CD14-positive monocyte (primary cell): Measurements from ENCODE around the gene CLCNKB. TPM values are rescaled to one million over a fixed set of nuclear protein-coding genes. Genes with fewer than 3 reads are reported as not detected.
"Not testable (repeated sequence)": the region's sequence is repeated elsewhere in the genome, so short reads cannot be mapped to it uniquely, and the experiment has no call there.

Experiments used
- DNase-seq, 3 donors: peaks; one replicate each; pipeline ENCODE4 v3.0.0-alpha.2; 2011 to 2022
- H2AFZ ChIP-seq: 2 replicates; pipeline ENCODE4 v1.6.0; 2012; ENCODE audit warnings: mild to moderate bottlenecking, low read depth, low read length, inconsistent platforms; ENCODE audit not compliant: insufficient read depth, poor library complexity, severe bottlenecking
- H3K27ac ChIP-seq, 2 donors: 1 replicate in 1 of 2; 2 replicates in 1 of 2; pipeline ENCODE4 v1.5.1; 2012 to 2013; ENCODE audit warnings: low read length in 2 of 2, control low read depth in 1 of 2, inconsistent platforms in 1 of 2, low read depth in 1 of 2, mild to moderate bottlenecking in 1 of 2
- H3K27me3 ChIP-seq, 2 donors: one replicate each; pipeline versions ENCODE4 v1.6.0 to v1.6.1; 2011 to 2013; ENCODE audit warnings: low read length in 2 of 2; ENCODE audit not compliant: control insufficient read depth in 2 of 2, insufficient read depth in 2 of 2
- H3K36me3 ChIP-seq, 2 donors: replicated peaks in 1 of 2; 1 replicate in 1 of 2; 2 replicates in 1 of 2; pipeline versions ENCODE4 v1.5.1 to v1.6.1; 2012 to 2013; ENCODE audit warnings: low read length in 2 of 2, control low read depth in 1 of 2, inconsistent platforms in 1 of 2, mild to moderate bottlenecking in 1 of 2; ENCODE audit not compliant: insufficient read depth in 2 of 2, control insufficient read depth in 1 of 2
- H3K4me1 ChIP-seq, 2 donors: 1 replicate in 1 of 2; 2 replicates in 1 of 2; pipeline versions ENCODE4 v1.5.1 to v1.6.1; 2012 to 2013; ENCODE audit warnings: low read length in 2 of 2, control low read depth in 1 of 2, inconsistent platforms in 1 of 2, mild to moderate bottlenecking in 1 of 2, moderate library complexity in 1 of 2; ENCODE audit not compliant: insufficient read depth in 2 of 2, control insufficient read depth in 1 of 2
- H3K4me2 ChIP-seq: replicated peaks from 2 replicates; pipeline ENCODE3; 2012; ENCODE audit warnings: low read length, moderate library complexity, mild to moderate bottlenecking; ENCODE audit not compliant: poor library complexity, severe bottlenecking; ENCODE audit errors: extremely low read depth
- H3K4me3 ChIP-seq, 3 experiments: fragments of 200-600 bp in 1 of 3; sonication (generic) in 1 of 3; replicated peaks in 1 of 3; 1 replicate in 2 of 3; 2 replicates in 1 of 3; pipeline ENCODE4 v1.5.1; 2011 to 2013; ENCODE audit warnings: low read length in 3 of 3, mild to moderate bottlenecking in 3 of 3, control low read depth in 2 of 3, low read depth in 2 of 3, inconsistent platforms in 1 of 3, moderate library complexity in 1 of 3
- H3K79me2 ChIP-seq: 2 replicates; pipeline ENCODE4 v1.6.0; 2012; ENCODE audit warnings: mild to moderate bottlenecking, control low read depth, inconsistent platforms, low read length, moderate library complexity; ENCODE audit not compliant: insufficient read depth
- H3K9ac ChIP-seq: 2 replicates; pipeline ENCODE4 v1.6.0; 2017; ENCODE audit warnings: low read length, mild to moderate bottlenecking; ENCODE audit not compliant: insufficient read depth, poor library complexity, severe bottlenecking
- H3K9me3 ChIP-seq, 2 donors: replicated peaks in 1 of 2; 1 replicate in 1 of 2; 2 replicates in 1 of 2; pipeline versions ENCODE4 v1.5.1 to v1.6.1; 2012 to 2013; ENCODE audit warnings: low read length in 2 of 2, control low read depth in 1 of 2; ENCODE audit not compliant: control insufficient read depth in 1 of 2, insufficient read depth in 1 of 2
- H4K20me1 ChIP-seq: 2 replicates; pipeline ENCODE4 v1.6.0; 2012; ENCODE audit warnings: mild to moderate bottlenecking, low read length, control low read depth, moderate library complexity; ENCODE audit not compliant: insufficient read depth
- H3K27ac Mint-ChIP-seq, 7 donors: one replicate each; pipeline ENCODE4 v1.8.0; 2020; ENCODE audit warnings: mild to moderate bottlenecking in 7 of 7, mixed read lengths in 7 of 7, moderate library complexity in 6 of 7, inconsistent platforms in 2 of 7
- H3K27me3 Mint-ChIP-seq, 3 donors: one replicate each; pipeline ENCODE4 v1.8.0; 2021 to 2022; ENCODE audit warnings: low read depth in 3 of 3, mild to moderate bottlenecking in 3 of 3, mixed read lengths in 3 of 3, moderate library complexity in 3 of 3, inconsistent platforms in 1 of 3
- H3K36me3 Mint-ChIP-seq, 2 donors: one replicate each; pipeline ENCODE4 v1.8.0; 2020; ENCODE audit warnings: mixed read lengths in 2 of 2, inconsistent platforms in 1 of 2, mild to moderate bottlenecking in 1 of 2
- H3K4me1 Mint-ChIP-seq: one replicate; pipeline ENCODE4 v1.8.0; 2020; ENCODE audit warnings: mild to moderate bottlenecking, mixed read lengths
- H3K4me3 Mint-ChIP-seq, 2 donors: one replicate each; pipeline ENCODE4 v1.8.0; 2020; ENCODE audit warnings: mild to moderate bottlenecking in 2 of 2, mixed read lengths in 2 of 2, moderate library complexity in 1 of 2
- H3K9me3 Mint-ChIP-seq, 7 donors: one replicate each; pipeline ENCODE4 v1.8.0; 2020 to 2022; ENCODE audit warnings: mixed read lengths in 7 of 7, mild to moderate bottlenecking in 6 of 7, moderate library complexity in 6 of 7, inconsistent platforms in 2 of 7
- WGBS: methylation state at CpG from one replicate; pipeline ENCODE4 v1.1.5; 2013; ENCODE audit warnings: missing lambda C conversion rate; ENCODE audit not compliant: insufficient coverage; 5-methylcytosine and 5-hydroxymethylcytosine counted together
- intact Hi-C, 2 donors: fragments of 100-400 bp; cut with micrococcal nuclease; formaldehyde crosslinking; loops; one replicate each; pipeline versions ENCODE4 v1.15.0 to v1.15.1; 2023
- polyA plus RNA-seq, 3 donors: library from polyadenylated mRNA; depleted of rRNA in 1 of 3; unstranded in 2 of 3; stranded (reverse) in 1 of 3; fragments of 300-500 nt in 2 of 3; fragments of >200 nt in 1 of 3; fragmentation: Illumina TruSeq in 2 of 3; gene quantifications; 1 replicate in 2 of 3; 2 replicates in 1 of 3; pipeline ENCODE4 v1.2.3, GENCODE V29; 2012 to 2021
- TF ChIP-seq, protein P1 (sequence below): fragments of 200-600 bp; IDR thresholded peaks from one replicate; pipeline ENCODE4 v1.8.0; 2022; ENCODE audit warnings: antibody characterized with exemption, mild to moderate bottlenecking

The CLCNKB gene
- polyA plus RNA-seq, 3 donors, result not detected

DNA sequence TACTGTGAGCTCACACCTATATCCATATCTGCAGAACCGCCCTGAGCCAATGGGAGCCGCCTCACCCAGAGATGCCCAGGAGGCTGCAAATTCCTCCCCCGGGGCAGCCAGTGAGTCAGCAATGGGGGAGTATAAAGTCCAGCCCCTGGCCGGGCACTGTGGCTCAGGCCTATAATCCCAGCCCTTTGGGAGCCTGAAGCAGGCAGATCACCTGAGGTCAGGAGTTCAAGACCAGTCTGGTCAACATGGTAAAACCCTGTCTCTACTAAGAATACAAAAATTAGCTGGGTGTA is 5.0 kb upstream of the CLCNKB start:
- H3K9ac ChIP-seq, result no peak overlapping the region
- Mint-ChIP-seq H3K4me3 (no peak overlapping the region), H3K27me3 (peaks cover 4 to 13% (median 9%) of the 10 kb centered on the region in 3 donors), H3K9me3 (no peaks in the 10 kb centered on the region), H3K4me1 (no peaks in the 10 kb centered on the region), H3K36me3 (no peaks in the 10 kb centered on the region), H3K27ac (no peak overlapping the region)
- H3K4me1 ChIP-seq, result no peaks in the 10 kb centered on the region
- H3K9me3 ChIP-seq, result no peaks in the 10 kb centered on the region
- no peaks in the 10 kb centered on the region for H3K27me3 ChIP-seq
- TF ChIP-seq, protein P1, sequence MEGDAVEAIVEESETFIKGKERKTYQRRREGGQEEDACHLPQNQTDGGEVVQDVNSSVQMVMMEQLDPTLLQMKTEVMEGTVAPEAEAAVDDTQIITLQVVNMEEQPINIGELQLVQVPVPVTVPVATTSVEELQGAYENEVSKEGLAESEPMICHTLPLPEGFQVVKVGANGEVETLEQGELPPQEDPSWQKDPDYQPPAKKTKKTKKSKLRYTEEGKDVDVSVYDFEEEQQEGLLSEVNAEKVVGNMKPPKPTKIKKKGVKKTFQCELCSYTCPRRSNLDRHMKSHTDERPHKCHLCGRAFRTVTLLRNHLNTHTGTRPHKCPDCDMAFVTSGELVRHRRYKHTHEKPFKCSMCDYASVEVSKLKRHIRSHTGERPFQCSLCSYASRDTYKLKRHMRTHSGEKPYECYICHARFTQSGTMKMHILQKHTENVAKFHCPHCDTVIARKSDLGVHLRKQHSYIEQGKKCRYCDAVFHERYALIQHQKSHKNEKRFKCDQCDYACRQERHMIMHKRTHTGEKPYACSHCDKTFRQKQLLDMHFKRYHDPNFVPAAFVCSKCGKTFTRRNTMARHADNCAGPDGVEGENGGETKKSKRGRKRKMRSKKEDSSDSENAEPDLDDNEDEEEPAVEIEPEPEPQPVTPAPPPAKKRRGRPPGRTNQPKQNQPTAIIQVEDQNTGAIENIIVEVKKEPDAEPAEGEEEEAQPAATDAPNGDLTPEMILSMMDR, result no peak
- no peak overlapping the region for H3K4me2 ChIP-seq
- 71% methylated on average over 2 of the region's 4 CpGs for WGBS
- H3K4me3 ChIP-seq, result no peak overlapping the region
- H4K20me1 ChIP-seq, result no peaks in the 10 kb centered on the region
- intact Hi-C loops, result no loop called here
- no peak overlapping the region for H2AFZ ChIP-seq
- no peak for DNase-seq
- H3K79me2 ChIP-seq, result no peaks in the 10 kb centered on the region
- no peaks in the 10 kb centered on the region for H3K36me3 ChIP-seq
- H3K27ac ChIP-seq, result no peak overlapping the region

DNA sequence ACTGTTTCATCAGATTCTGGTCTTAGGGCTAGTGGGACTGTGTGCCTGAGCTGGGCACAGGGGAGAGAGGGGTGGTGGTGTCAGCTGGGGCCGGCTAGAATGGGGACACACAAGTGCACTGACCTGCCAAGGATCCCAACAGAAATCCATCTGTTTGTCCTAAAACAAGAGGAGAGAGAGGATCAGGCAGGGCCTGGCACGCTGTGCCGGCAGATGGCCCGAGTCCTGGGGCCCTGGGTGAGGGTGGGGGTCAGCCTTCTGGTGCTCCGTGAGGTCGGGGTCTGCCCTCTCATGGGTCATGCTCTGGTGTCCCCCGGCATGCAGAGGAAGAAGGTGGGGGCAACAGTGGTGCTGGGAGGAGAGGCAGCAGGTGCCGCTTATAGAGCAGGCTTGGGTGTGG is 3.7 kb upstream of the CLCNKB start:
- not testable (repeated sequence) for H3K9ac ChIP-seq, H3K9me3 Mint-ChIP-seq, H3K36me3 Mint-ChIP-seq, H2AFZ ChIP-seq, H3K36me3 ChIP-seq, H3K4me1 Mint-ChIP-seq, H3K4me2 ChIP-seq, H3K4me3 Mint-ChIP-seq, H3K4me1 ChIP-seq, H3K79me2 ChIP-seq, DNase-seq, H3K9me3 ChIP-seq, H4K20me1 ChIP-seq, H3K27ac Mint-ChIP-seq, H3K4me3 ChIP-seq, H3K27ac ChIP-seq, H3K27me3 ChIP-seq
- peaks cover 4 to 10% (median 10%) of the 10 kb centered on the region in 3 donors for H3K27me3 Mint-ChIP-seq
- 75% methylated on average over 3 of the region's 8 CpGs for WGBS
- intact Hi-C loops, result loop anchor here in 1 of 2 donors (2.0 kb wide), 1 partner anchor 23 kb away; no protein-coding TSS in a partner anchor
